GM23248 (cell line): Measurements from ENCODE around the gene CLCNKB. TPM values are rescaled to one million over a fixed set of nuclear protein-coding genes. Genes with fewer than 3 reads are reported as not detected.
"Not testable (repeated sequence)": the region's sequence is repeated elsewhere in the genome, so short reads cannot be mapped to it uniquely, and the experiment has no call there.

Source experiments
- DNase-seq: peaks from one replicate; pipeline ENCODE4 v3.0.0-alpha.2; 2015
- H2AFZ ChIP-seq: fragments of 200-600 bp; sonication (generic); 2 replicates; pipeline ENCODE4 v1.6.1; 2016; ENCODE audit warnings: antibody characterized with exemption
- H3F3A ChIP-seq: fragments of 200-600 bp; sonication (generic); 2 replicates; pipeline ENCODE4 v1.6.1; 2016; ENCODE audit warnings: mild to moderate bottlenecking, antibody characterized with exemption, mixed run types; ENCODE audit not compliant: insufficient read depth
- H3K27ac ChIP-seq: fragments of 200-600 bp; sonication (generic); 2 replicates; pipeline ENCODE4 v1.5.1; 2016; ENCODE audit warnings: mild to moderate bottlenecking
- H3K27me3 ChIP-seq: fragments of 200-600 bp; sonication (generic); replicated peaks from 2 replicates; pipeline ENCODE4 v1.6.1; 2016; ENCODE audit warnings: mild to moderate bottlenecking; ENCODE audit not compliant: insufficient read depth
- H3K36me3 ChIP-seq: fragments of 200-600 bp; sonication (generic); 2 replicates; pipeline ENCODE4 v1.6.1; 2016; ENCODE audit warnings: low read depth, mild to moderate bottlenecking
- H3K4me1 ChIP-seq: fragments of 200-600 bp; sonication (generic); 2 replicates; pipeline ENCODE4 v1.6.1; 2016; ENCODE audit warnings: mild to moderate bottlenecking; ENCODE audit not compliant: insufficient read depth
- H3K4me2 ChIP-seq: fragments of 200-600 bp; sonication (generic); one replicate; pipeline ENCODE4 v1.6.1; 2016; ENCODE audit warnings: mild to moderate bottlenecking; ENCODE audit not compliant: unreplicated experiment
- H3K4me3 ChIP-seq: fragments of 200-600 bp; sonication (generic); 2 replicates; pipeline ENCODE4 v1.5.1; 2016; ENCODE audit warnings: mild to moderate bottlenecking
- H3K79me2 ChIP-seq: fragments of 200-600 bp; sonication (generic); 2 replicates; pipeline ENCODE4 v1.6.1; 2016; ENCODE audit warnings: mild to moderate bottlenecking; ENCODE audit not compliant: insufficient read depth
- H3K9ac ChIP-seq: fragments of 200-600 bp; sonication (generic); 2 replicates; pipeline ENCODE4 v1.6.1; 2016; ENCODE audit warnings: mild to moderate bottlenecking
- H3K9me2 ChIP-seq: fragments of 200-600 bp; sonication (generic); 2 replicates; pipeline ENCODE4 v1.6.1; 2016; ENCODE audit warnings: mixed run types, mild to moderate bottlenecking, moderate library complexity; ENCODE audit not compliant: insufficient read depth
- H3K9me3 ChIP-seq: fragments of 200-600 bp; sonication (generic); one replicate; pipeline ENCODE4 v1.6.1; 2017; ENCODE audit warnings: low read depth
- H4K20me1 ChIP-seq: fragments of 200-600 bp; sonication (generic); 2 replicates; pipeline ENCODE4 v1.6.0; 2016; ENCODE audit not compliant: insufficient read depth
- EZH2 ChIP-seq: fragments of 200-600 bp; sonication (generic); IDR thresholded peaks from 2 replicates; pipeline ENCODE4 v1.6.1; 2018; ENCODE audit warnings: antibody characterized with exemption, mild to moderate bottlenecking; ENCODE audit not compliant: insufficient read depth, poor library complexity, severe bottlenecking
- EZH2phosphoT487 ChIP-seq: fragments of 200-600 bp; sonication (generic); IDR thresholded peaks from 2 replicates; pipeline ENCODE4 v1.6.1; 2018; ENCODE audit warnings: antibody characterized with exemption, moderate library complexity, mild to moderate bottlenecking, low read depth; ENCODE audit not compliant: insufficient read depth
- WGBS, 2 experiments: methylation state at CpG; one replicate each; pipeline ENCODE4 v1.1.6; 2015 to 2017; ENCODE audit warnings: low lambda C conversion rate in 2 of 2, low coverage in 1 of 2; ENCODE audit errors: missing lambda C conversion rate in 2 of 2; 5-methylcytosine and 5-hydroxymethylcytosine counted together
- in situ Hi-C: fragments of 300-500 bp; cut with MboI; formaldehyde crosslinking; loops from 2 replicates; pipeline ENCODE4 v1.15.0; 2020
- polyA plus RNA-seq: library from polyadenylated mRNA; unstranded; fragments of >200 nt; fragmentation: Nextera tagmentation; extraction: Ambion mirVana; gene quantifications from 2 replicates; pipeline ENCODE4 v1.2.1, GENCODE V29; 2016
- total RNA-seq: library from RNA; depleted of rRNA; stranded (reverse); fragments of >200 nt; shearing (Covaris generic); gene quantifications from 2 replicates; pipeline ENCODE4 v1.2.3, GENCODE V29; 2014

CLCNKB gene
- total and polyA plus RNA-seq, 2 experiments from 2014 or later = not detected

DNA sequence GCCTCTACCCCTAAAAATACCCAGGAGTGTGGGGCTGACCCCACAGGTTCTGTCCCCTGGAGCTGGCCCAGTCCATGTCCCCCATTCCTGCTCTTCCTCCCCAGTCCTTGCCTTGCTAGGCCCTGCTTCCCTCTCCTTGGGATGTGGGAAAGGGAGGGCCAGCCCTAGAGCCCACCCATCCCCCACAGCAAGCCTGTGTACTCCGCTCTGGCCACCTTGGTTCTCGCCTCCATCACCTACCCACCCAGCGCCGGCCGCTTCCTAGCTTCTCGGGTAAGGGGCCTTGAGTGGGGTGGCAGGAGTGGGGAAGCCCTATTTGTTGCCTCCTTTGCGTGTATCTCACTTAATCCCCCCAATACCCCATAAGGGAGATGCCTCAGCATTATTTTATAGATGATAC is 6.7 kb downstream of the CLCNKB start:
- H3K36me3 ChIP-seq = no peaks in the 10 kb centered on the region
- WGBS, 2 experiments = 84% methylated on average over 7 of the region's 7 CpGs
- no peak overlapping the region for H3K4me3 ChIP-seq
- H3K4me1 ChIP-seq = no peaks in the 10 kb centered on the region
- H2AFZ ChIP-seq = no peak overlapping the region
- DNase-seq = no peak
- H3K27ac ChIP-seq = no peak overlapping the region
- H3K9me2 ChIP-seq = no peaks in the 10 kb centered on the region
- TF ChIP-seq EZH2phosphoT487 (no peak), EZH2 (no peak)
- in situ Hi-C loops = no loop called here
- no peaks in the 10 kb centered on the region for H4K20me1 ChIP-seq
- H3K4me2 ChIP-seq = no peak overlapping the region
- H3K9ac ChIP-seq = no peak overlapping the region
- no peaks in the 10 kb centered on the region for H3K9me3 ChIP-seq
- no peaks in the 10 kb centered on the region for H3K27me3 ChIP-seq
- no peaks in the 10 kb centered on the region for H3F3A ChIP-seq
- no peaks in the 10 kb centered on the region for H3K79me2 ChIP-seq

- Histone ChIP-seq H3K27me3 (no peaks in the 10 kb centered on the region), H3K36me3 (no peaks in the 10 kb centered on the region), H4K20me1 (no peaks in the 10 kb centered on the region), H3K9ac (no peak overlapping the region), H2AFZ (no peak overlapping the region), H3K9me3 (no peaks in the 10 kb centered on the region), H3F3A (no peaks in the 10 kb centered on the region), H3K27ac (no peak overlapping the region), H3K79me2 (no peaks in the 10 kb centered on the region), H3K4me1 (no peaks in the 10 kb centered on the region), H3K4me3 (no peak overlapping the region), H3K9me2 (no peaks in the 10 kb centered on the region), H3K4me2 (no peak overlapping the region)
- TF ChIP-seq EZH2phosphoT487 (no peak), EZH2 (no peak)
- DNase-seq = no peak
- WGBS, 2 experiments = 86 to 89% methylated on average over 3 of the region's 3 CpGs
- in situ Hi-C loops = no loop called here
These were observed 7.5 kb downstream of the CLCNKB start for GRCh38 chr1:16051039-16051438.

- H3F3A ChIP-seq, H2AFZ ChIP-seq, H3K79me2 ChIP-seq, H3K4me2 ChIP-seq, H3K27ac ChIP-seq, H3K4me3 ChIP-seq, H3K9me3 ChIP-seq, H3K9me2 ChIP-seq, H3K27me3 ChIP-seq, H3K4me1 ChIP-seq, in situ Hi-C loops, H4K20me1 ChIP-seq, DNase-seq, H3K9ac ChIP-seq, H3K36me3 ChIP-seq: not testable (repeated sequence)
- 89% methylated on average over 10 to 12 of the region's 12 CpGs for WGBS, 2 experiments
These were observed 8.4 kb downstream of the CLCNKB start for GRCh38 chr1:16051949-16052348.

GRCh38 chr1:16053781-16054502 is 10.4 kb downstream of the CLCNKB start:
- WGBS, 2 experiments = 49 to 55% methylated on average over 7 to 8 of the region's 8 CpGs
- Histone ChIP-seq H3F3A (no peaks in the 10 kb centered on the region), H3K9me3 (no peaks in the 10 kb centered on the region), H3K4me3 (no peak overlapping the region), H3K4me2 (no peak overlapping the region), H3K27me3 (no peaks in the 10 kb centered on the region), H3K27ac (no peak overlapping the region), H3K4me1 (no peaks in the 10 kb centered on the region), H2AFZ (no peak overlapping the region), H3K36me3 (no peaks in the 10 kb centered on the region), H3K9ac (no peak overlapping the region), H4K20me1 (no peaks in the 10 kb centered on the region), H3K9me2 (no peaks in the 10 kb centered on the region), H3K79me2 (no peaks in the 10 kb centered on the region)
- DNase-seq = no peak
- in situ Hi-C loops = no loop called here
- TF ChIP-seq EZH2 (no peak), EZH2phosphoT487 (no peak)
